Measurements from ENCODE around the gene RTTN. TPM values are rescaled to one million over a fixed set of nuclear protein-coding genes. Genes with fewer than 3 reads are reported as not detected.

The RTTN gene
- total RNA-seq, 1 experiment from 2014 or later, result 25.9 TPM

DNA sequence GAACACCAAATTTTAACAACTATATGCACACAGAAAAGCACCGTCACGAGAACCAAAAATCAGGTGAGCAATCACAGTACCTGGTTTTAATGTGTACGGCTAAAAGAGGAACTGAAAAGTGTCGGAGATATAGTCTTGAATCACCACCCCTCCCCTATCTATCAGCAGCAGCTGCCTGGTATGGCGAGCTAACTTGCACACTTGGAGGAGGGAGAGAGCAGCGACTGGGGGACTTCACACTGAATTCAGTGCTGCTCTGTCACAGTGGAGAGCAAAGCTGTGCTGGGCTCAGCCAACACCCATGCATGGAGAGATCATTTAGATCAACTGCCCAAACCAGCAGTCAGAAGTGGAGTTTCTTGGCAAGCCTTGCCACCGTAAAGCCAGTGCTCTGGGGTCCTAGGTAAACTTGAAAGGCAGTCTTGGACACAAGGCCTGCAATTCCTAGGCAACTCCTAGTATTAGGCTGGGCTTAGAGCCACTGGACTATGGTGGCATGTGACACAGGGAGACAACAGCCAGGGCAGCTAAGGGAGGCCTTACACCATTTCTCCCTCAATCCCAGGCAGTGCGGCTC lies 168.6 kb downstream of the RTTN start:
- no peak for DNase-seq (ENCODE audit: low spot score)
- POLR2A ChIA-PET (ENCODE audit: low non-redundant PET), result no interaction called here
- Histone ChIP-seq H3K27ac (ENCODE audit: low read depth, low read length, poor library complexity, severe bottlenecking) (no peak overlapping the region), H3K4me1 (ENCODE audit: insufficient read depth, low read length, poor library complexity, severe bottlenecking) (no peaks in the 10 kb centered on the region), H3K4me3 (ENCODE audit: low read depth, low read length, poor library complexity, severe bottlenecking) (no peak overlapping the region), H3K27me3 (replicated peaks; ENCODE audit: insufficient read depth, low read depth, low read length, poor library complexity) (no peaks in the 10 kb centered on the region), H3K9me3 (ENCODE audit: low read depth, low read length, poor library complexity, severe bottlenecking) (no peaks in the 10 kb centered on the region), H3K36me3 (ENCODE audit: insufficient read depth, low read length, poor library complexity, severe bottlenecking) (no peaks in the 10 kb centered on the region)
- CTCF ChIA-PET, result no interaction called here
- TF ChIP-seq, protein P1, sequence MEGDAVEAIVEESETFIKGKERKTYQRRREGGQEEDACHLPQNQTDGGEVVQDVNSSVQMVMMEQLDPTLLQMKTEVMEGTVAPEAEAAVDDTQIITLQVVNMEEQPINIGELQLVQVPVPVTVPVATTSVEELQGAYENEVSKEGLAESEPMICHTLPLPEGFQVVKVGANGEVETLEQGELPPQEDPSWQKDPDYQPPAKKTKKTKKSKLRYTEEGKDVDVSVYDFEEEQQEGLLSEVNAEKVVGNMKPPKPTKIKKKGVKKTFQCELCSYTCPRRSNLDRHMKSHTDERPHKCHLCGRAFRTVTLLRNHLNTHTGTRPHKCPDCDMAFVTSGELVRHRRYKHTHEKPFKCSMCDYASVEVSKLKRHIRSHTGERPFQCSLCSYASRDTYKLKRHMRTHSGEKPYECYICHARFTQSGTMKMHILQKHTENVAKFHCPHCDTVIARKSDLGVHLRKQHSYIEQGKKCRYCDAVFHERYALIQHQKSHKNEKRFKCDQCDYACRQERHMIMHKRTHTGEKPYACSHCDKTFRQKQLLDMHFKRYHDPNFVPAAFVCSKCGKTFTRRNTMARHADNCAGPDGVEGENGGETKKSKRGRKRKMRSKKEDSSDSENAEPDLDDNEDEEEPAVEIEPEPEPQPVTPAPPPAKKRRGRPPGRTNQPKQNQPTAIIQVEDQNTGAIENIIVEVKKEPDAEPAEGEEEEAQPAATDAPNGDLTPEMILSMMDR (conservative IDR thresholded peaks at IDR 0.05; ENCODE audit: low read depth, low read length), result no peak
- no peak for TF ChIP-seq EZH2 (IDR thresholded peaks at IDR 0.05; ENCODE audit: borderline replicate concordance, low read depth, low read length, poor library complexity, severe bottlenecking)
- BruUV-seq (replicated peaks), result no TSS peak
- intact Hi-C loops (cut with micrococcal nuclease; ENCODE audit: unreplicated experiment), result no loop called here

- no peaks in the 10 kb centered on the region for H3K36me3 ChIP-seq (ENCODE audit: insufficient read depth, low read length, poor library complexity, severe bottlenecking)
- no peaks in the 10 kb centered on the region for H3K4me1 ChIP-seq (ENCODE audit: insufficient read depth, low read length, poor library complexity, severe bottlenecking)
- no peaks in the 10 kb centered on the region for H3K27me3 ChIP-seq (replicated peaks; ENCODE audit: insufficient read depth, low read depth, low read length, poor library complexity)
- H3K9me3 ChIP-seq (ENCODE audit: low read depth, low read length, poor library complexity, severe bottlenecking), result no peaks in the 10 kb centered on the region
- no peak overlapping the region for H3K4me3 ChIP-seq (ENCODE audit: low read depth, low read length, poor library complexity, severe bottlenecking)
- no peak for TF ChIP-seq EZH2 (IDR thresholded peaks at IDR 0.05; ENCODE audit: borderline replicate concordance, low read depth, low read length, poor library complexity, severe bottlenecking)
- TF ChIP-seq, protein P1 (conservative IDR thresholded peaks at IDR 0.05; ENCODE audit: low read depth, low read length), result no peak
- no peak for DNase-seq (ENCODE audit: low spot score)
- intact Hi-C loops (cut with micrococcal nuclease; ENCODE audit: unreplicated experiment), result no loop called here
- POLR2A ChIA-PET (ENCODE audit: low non-redundant PET), result interaction anchor here (0.6 kb wide), 1 partner anchor 96 kb away, joined by 4 read pairs; no protein-coding TSS in a partner anchor
- no TSS peak for BruUV-seq (replicated peaks)
- no peak overlapping the region for H3K27ac ChIP-seq (ENCODE audit: low read depth, low read length, poor library complexity, severe bottlenecking)
- CTCF ChIA-PET, result no interaction called here
Observed at GRCh38 chr18:70036168-70036567, 169.3 kb downstream of the RTTN start.

DNA sequence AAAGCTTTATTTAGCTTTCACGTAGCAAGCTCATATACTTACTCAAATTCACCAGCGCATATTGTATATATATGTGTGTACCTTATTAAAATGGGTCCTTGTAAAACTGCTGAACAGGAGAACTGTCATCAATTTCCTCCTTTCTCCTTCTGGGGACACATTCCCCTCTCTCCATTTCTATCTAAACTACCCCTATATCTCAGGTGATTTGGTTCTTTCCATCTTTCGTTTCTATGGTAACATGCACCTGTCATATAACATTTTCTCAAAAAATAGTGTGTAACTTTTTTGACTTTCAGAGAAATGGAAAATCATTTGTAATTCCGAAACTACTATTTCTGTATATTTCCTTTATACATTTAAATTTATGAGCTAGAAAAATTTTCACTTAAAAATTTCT lies 174.3 kb downstream of the RTTN start:
- ChIA-PET CTCF (no interaction called here), POLR2A (ENCODE audit: low non-redundant PET) (no interaction called here)
- H3K27me3 ChIP-seq (replicated peaks; ENCODE audit: insufficient read depth, low read depth, low read length, poor library complexity), result no peaks in the 10 kb centered on the region
- no peak overlapping the region for H3K27ac ChIP-seq (ENCODE audit: low read depth, low read length, poor library complexity, severe bottlenecking)
- BruUV-seq (replicated peaks), result no TSS peak
- DNase-seq (ENCODE audit: low spot score), result no peak
- intact Hi-C loops (cut with micrococcal nuclease; ENCODE audit: unreplicated experiment), result no loop called here
- no peaks in the 10 kb centered on the region for H3K4me1 ChIP-seq (ENCODE audit: insufficient read depth, low read length, poor library complexity, severe bottlenecking)
- H3K4me3 ChIP-seq (ENCODE audit: low read depth, low read length, poor library complexity, severe bottlenecking), result no peak overlapping the region
- no peaks in the 10 kb centered on the region for H3K9me3 ChIP-seq (ENCODE audit: low read depth, low read length, poor library complexity, severe bottlenecking)
- H3K36me3 ChIP-seq (ENCODE audit: insufficient read depth, low read length, poor library complexity, severe bottlenecking), result no peaks in the 10 kb centered on the region
- TF ChIP-seq EZH2 (IDR thresholded peaks at IDR 0.05; ENCODE audit: borderline replicate concordance, low read depth, low read length, poor library complexity, severe bottlenecking), result no peak
- TF ChIP-seq, protein P1 (conservative IDR thresholded peaks at IDR 0.05; ENCODE audit: low read depth, low read length), result no peak
